Endothelial cell (in vitro differentiated cells): ENCODE measurements around the gene EIF3C. TPM values are rescaled to one million over a fixed set of nuclear protein-coding genes. Genes with fewer than 3 reads are reported as not detected.
"Not testable (repeated sequence)": the region's sequence is repeated elsewhere in the genome, so short reads cannot be mapped to it uniquely, and the experiment has no call there.

ENCODE experiments used
- DNase-seq: peaks from one replicate; pipeline ENCODE4 v3.0.0; 2021; ENCODE audit warnings: low spot score
- H3K27ac Mint-ChIP-seq: one replicate; pipeline ENCODE4 v1.8.0; 2021; ENCODE audit warnings: mixed read lengths, inconsistent platforms; ENCODE audit not compliant: unreplicated experiment
- H3K27me3 Mint-ChIP-seq: one replicate; pipeline ENCODE4 v1.8.0; 2021; ENCODE audit warnings: mild to moderate bottlenecking, moderate library complexity, mixed read lengths, inconsistent platforms; ENCODE audit not compliant: unreplicated experiment
- H3K36me3 Mint-ChIP-seq: one replicate; pipeline ENCODE4 v1.8.0; 2021; ENCODE audit warnings: mild to moderate bottlenecking, low read depth, mixed read lengths, inconsistent platforms; ENCODE audit not compliant: unreplicated experiment
- H3K4me1 Mint-ChIP-seq: one replicate; pipeline ENCODE4 v1.8.0; 2021; ENCODE audit warnings: mild to moderate bottlenecking, mixed read lengths, inconsistent platforms; ENCODE audit not compliant: unreplicated experiment
- H3K4me3 Mint-ChIP-seq: one replicate; pipeline ENCODE4 v1.8.0; 2021; ENCODE audit warnings: mild to moderate bottlenecking, mixed read lengths, inconsistent platforms; ENCODE audit not compliant: unreplicated experiment
- H3K9me3 Mint-ChIP-seq: one replicate; pipeline ENCODE4 v1.8.0; 2021; ENCODE audit warnings: mixed read lengths, inconsistent platforms; ENCODE audit not compliant: unreplicated experiment
- long read RNA-seq: library from polyadenylated mRNA; unstranded; transcript quantifications from one replicate; pipeline ENCODE4 v2.0.0, GENCODE V29; 2020; ENCODE audit not compliant: unreplicated experiment
- total RNA-seq: library from RNA; stranded (reverse); fragmentation: NEBNext Ultra II Directional; extraction: Animal tissue kit (Norgen Biotek cat#: 25700); gene quantifications from one replicate; pipeline ENCODE4 v1.2.1, GENCODE V29; 2021; ENCODE audit not compliant: unreplicated experiment

Gene EIF3C
- total RNA-seq = 968 TPM
- long read RNA-seq, transcript EIF3C-211 (20 exons, 2,986 nt) = minor isoform, 16 of 580 reads
- long read RNA-seq, transcript EIF3C-201 (21 exons, 3,145 nt) = major isoform, 525 of 580 reads
- long read RNA-seq, partial matches to known transcripts = 25 of 580 reads
- long read RNA-seq, other reads (novel, unspliced or antisense) = 10 of 580 reads

GRCh38 chr16:28711220-28712083 is at the start of gene EIF3C:
Gene EIF3C (plus strand): TSS chr16:28711464. CDS start chr16:28711687, 223 bp downstream.
- H3K27ac Mint-ChIP-seq, DNase-seq, H3K4me1 Mint-ChIP-seq, H3K36me3 Mint-ChIP-seq, H3K4me3 Mint-ChIP-seq, H3K9me3 Mint-ChIP-seq, H3K27me3 Mint-ChIP-seq: not testable (repeated sequence)

- not testable (repeated sequence) for H3K36me3 Mint-ChIP-seq, H3K4me3 Mint-ChIP-seq, H3K27me3 Mint-ChIP-seq, DNase-seq, H3K4me1 Mint-ChIP-seq, H3K27ac Mint-ChIP-seq, H3K9me3 Mint-ChIP-seq
Measured at GRCh38 chr16:28666264-28666663, 45.0 kb upstream of the EIF3C start.

- H3K36me3 Mint-ChIP-seq, H3K9me3 Mint-ChIP-seq, H3K4me1 Mint-ChIP-seq, DNase-seq, H3K27me3 Mint-ChIP-seq, H3K4me3 Mint-ChIP-seq, H3K27ac Mint-ChIP-seq: not testable (repeated sequence)
Measured at GRCh38 chr16:28667480-28667879, 43.8 kb upstream of the EIF3C start.

- not testable (repeated sequence) for H3K4me3 Mint-ChIP-seq, H3K9me3 Mint-ChIP-seq, H3K27ac Mint-ChIP-seq, H3K36me3 Mint-ChIP-seq, H3K4me1 Mint-ChIP-seq, DNase-seq, H3K27me3 Mint-ChIP-seq
Measured at GRCh38 chr16:28668199-28668598, 43.1 kb upstream of the EIF3C start.

- not testable (repeated sequence) for DNase-seq, H3K27me3 Mint-ChIP-seq, H3K36me3 Mint-ChIP-seq, H3K27ac Mint-ChIP-seq, H3K4me3 Mint-ChIP-seq, H3K9me3 Mint-ChIP-seq, H3K4me1 Mint-ChIP-seq
Measured at GRCh38 chr16:28688327-28688952, 22.8 kb upstream of the EIF3C start.

GRCh38 chr16:28689425-28689824 is 21.8 kb upstream of the EIF3C start:
- not testable (repeated sequence) for DNase-seq, H3K36me3 Mint-ChIP-seq, H3K9me3 Mint-ChIP-seq, H3K27me3 Mint-ChIP-seq, H3K4me3 Mint-ChIP-seq, H3K4me1 Mint-ChIP-seq, H3K27ac Mint-ChIP-seq

- not testable (repeated sequence) for H3K27ac Mint-ChIP-seq, H3K9me3 Mint-ChIP-seq, H3K27me3 Mint-ChIP-seq, H3K4me1 Mint-ChIP-seq, H3K4me3 Mint-ChIP-seq, DNase-seq, H3K36me3 Mint-ChIP-seq
Measured at GRCh38 chr16:28691722-28692121, 19.5 kb upstream of the EIF3C start.

GRCh38 chr16:28693257-28693950 is 17.9 kb upstream of the EIF3C start:
- DNase-seq, H3K4me1 Mint-ChIP-seq, H3K27ac Mint-ChIP-seq, H3K9me3 Mint-ChIP-seq, H3K4me3 Mint-ChIP-seq, H3K27me3 Mint-ChIP-seq, H3K36me3 Mint-ChIP-seq: not testable (repeated sequence)

GRCh38 chr16:28699792-28700191 is 11.5 kb upstream of the EIF3C start:
- not testable (repeated sequence) for H3K36me3 Mint-ChIP-seq, DNase-seq, H3K9me3 Mint-ChIP-seq, H3K4me1 Mint-ChIP-seq, H3K27me3 Mint-ChIP-seq, H3K4me3 Mint-ChIP-seq, H3K27ac Mint-ChIP-seq

- not testable (repeated sequence) for H3K27me3 Mint-ChIP-seq, DNase-seq, H3K27ac Mint-ChIP-seq, H3K36me3 Mint-ChIP-seq, H3K9me3 Mint-ChIP-seq, H3K4me1 Mint-ChIP-seq, H3K4me3 Mint-ChIP-seq
Measured at GRCh38 chr16:28700349-28700748, 10.9 kb upstream of the EIF3C start.

- H3K36me3 Mint-ChIP-seq, H3K27ac Mint-ChIP-seq, H3K9me3 Mint-ChIP-seq, H3K27me3 Mint-ChIP-seq, H3K4me1 Mint-ChIP-seq, H3K4me3 Mint-ChIP-seq, DNase-seq: not testable (repeated sequence)
Measured at GRCh38 chr16:28701384-28701783, 9.9 kb upstream of the EIF3C start.
